Jurkat, Clone E6-1 (cell line): ENCODE results near the gene WDR33.

Source experiments
- DNase-seq: peaks from one replicate; pipeline ENCODE4 v3.0.0-alpha.2; 2011; ENCODE audit warnings: low read depth, low spot score
- H3K4me3 ChIP-seq: 2 replicates; pipeline ENCODE4 v1.5.1; 2011; ENCODE audit warnings: mild to moderate bottlenecking, low read length, control low read depth, moderate library complexity

WDR33 gene

DNA sequence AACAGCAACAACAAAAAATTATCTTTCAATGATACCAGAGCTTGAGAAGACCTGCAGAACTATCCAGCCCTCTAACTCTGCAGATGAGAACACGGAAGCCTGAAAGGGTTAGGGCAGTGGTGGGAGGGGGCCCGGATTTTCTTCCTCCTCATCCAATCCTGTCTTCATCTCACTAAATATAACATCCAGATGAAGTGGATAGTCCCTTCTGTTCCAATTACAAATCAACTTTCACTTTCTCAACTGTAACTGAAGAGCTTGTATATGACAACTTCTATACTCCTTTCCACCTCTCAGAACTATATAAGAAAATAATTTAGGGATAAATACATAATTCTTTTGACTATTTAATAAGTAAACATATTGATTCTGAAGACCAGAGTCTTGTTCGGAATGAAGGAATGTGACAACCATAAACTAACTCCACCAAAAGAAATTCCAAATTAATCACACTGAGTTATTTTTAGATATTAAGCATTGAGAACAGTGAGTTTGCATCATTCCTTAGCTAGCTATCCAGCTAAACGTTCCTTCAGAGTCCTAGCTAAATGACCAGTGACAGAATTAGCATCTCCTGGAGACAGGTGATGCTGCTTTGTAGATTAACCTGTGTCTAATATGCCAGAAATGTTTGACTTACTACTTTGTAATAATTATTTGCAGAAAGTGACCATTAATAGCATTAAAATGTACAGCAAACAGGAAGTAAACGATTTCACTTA lies 77.0 kb downstream of the WDR33 start:
- no peak overlapping the region for H3K4me3 ChIP-seq
- DNase-seq, result no peak

DNA sequence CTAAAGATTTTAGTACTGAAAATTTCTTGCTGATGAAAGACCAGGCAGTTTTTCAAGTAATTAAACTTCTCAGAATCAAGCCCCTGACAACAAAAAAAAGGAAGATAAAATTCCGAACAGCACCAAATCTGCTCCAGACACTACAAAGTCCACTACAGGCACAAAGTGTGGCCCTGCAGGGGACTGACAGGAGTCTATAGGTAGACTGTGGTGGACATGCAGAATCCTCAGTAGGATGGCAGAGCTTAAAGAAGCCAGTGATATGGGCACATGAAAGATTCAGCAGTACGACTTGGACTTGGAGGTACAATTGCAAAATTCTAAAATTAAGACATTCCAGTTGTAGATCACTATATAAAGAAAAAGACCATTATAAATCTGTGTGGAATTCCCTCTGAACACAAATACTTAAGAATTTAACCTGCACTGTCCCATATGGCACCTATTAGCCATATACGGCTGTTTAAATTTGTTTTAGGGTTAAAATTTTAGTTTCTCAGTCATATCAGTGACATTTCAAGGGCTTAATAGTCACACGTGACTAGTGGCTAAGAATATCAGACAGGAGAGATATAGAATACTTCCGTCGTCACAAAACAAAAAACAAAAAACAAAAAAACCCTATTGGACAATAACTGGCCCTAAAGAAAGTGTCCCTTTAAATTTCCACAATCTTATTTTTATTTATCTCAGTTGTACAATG lies 77.7 kb downstream of the WDR33 start:
- H3K4me3 ChIP-seq, result no peak overlapping the region
- no peak for DNase-seq

DNA sequence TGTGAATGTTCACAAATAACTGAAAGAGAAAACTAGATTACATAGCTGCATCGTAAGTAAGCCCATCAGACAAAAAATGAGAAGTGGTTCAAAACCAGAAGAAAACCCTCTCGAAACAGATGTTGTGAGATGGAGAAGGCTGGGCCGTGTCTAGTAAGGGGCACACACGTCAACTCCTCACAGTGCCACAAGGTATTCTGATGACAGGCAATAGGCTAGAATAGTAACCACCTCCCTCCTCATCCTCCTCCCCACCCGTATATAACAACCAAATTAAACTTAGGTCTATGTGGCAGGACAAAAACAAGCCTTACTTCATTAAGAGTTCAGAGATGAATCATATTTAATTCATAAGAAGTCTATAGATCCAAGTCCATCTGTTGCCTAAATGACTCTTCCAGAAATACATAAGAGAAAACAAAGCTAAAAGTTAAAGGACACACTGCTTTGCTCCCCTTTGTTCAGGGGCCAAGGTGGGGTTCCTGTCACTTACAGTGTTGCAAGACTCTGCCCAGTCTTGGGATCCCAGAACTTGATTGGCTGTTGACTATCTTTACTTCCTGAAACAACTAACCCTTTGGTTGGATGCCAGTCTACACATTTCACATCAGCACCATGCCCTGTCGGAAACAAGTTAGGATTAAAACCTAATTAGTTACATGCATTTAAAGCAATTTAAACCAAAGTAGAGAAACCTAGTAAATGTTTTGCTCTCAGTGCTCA lies 84.7 kb downstream of the WDR33 start:
- no peak overlapping the region for H3K4me3 ChIP-seq
- DNase-seq, result no peak

DNA sequence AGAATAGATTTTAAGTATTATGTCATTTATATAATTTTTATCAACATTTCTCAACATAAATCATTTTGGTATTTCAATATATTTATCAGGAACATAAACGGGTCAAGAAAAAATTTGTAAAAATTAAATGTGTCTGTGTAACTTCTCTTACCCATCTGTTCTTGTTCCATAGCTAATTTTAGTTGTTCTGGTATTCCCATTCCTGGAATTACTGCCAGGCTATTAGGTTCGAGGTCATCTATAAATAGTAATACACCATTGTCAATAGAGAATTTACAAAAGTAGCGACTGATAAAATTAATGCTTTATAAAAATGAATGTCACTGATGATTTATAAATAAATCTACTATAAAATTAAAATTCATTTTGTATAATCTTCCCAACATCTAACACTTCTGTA lies 88.2 kb downstream of the WDR33 start:
- H3K4me3 ChIP-seq, result no peak overlapping the region
- no peak for DNase-seq

DNA sequence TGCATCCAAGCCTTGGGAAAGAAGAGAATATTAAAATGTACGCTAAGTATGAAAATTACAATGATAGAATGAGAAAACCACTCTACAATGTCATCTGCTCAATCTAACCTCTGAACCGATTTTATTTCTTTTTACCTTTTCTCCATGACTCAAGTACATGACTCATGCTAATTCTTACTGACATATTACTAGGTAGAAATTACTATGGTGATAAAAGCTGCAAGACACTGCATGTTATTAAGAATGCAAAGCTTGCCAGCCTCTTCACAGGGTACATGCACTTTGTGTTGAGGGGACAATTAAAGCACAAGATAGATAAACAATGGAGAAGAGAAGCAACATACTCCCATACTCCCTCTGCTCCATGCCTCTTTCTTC lies 89.0 kb downstream of the WDR33 start:
- no peak for DNase-seq
- no peak overlapping the region for H3K4me3 ChIP-seq

DNA sequence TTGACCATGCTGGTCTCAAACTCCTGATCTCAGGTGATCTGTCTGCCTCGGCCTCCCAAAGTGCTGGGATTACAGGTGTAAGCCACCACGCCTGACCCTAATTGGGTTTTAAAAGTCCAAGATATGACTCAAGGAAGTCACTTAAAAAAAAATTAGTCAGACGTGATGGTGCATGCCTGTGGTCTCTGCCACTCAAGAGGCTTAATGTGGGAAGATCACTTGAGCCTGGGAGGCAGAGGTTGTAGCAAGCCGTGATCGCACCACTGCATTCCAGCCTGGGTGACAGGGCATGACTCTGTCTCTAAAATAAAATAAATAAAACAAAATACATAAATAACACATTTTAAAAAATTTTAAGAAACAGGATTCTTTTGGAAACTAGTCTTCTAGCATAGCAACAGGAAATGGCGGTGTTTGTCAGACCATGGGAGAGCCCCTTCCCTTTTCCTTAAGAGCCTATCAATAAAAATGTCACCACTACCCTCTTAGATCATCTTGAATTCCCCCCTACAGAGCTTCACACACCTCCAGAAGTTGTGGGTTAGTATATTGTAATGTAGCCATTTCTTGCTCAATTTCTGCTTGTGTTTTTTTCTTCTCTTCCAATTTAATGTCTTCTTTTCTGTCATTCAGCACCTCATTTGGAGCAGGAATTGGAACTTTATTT lies 89.5 kb downstream of the WDR33 start:
- no peak overlapping the region for H3K4me3 ChIP-seq
- no peak for DNase-seq

DNA sequence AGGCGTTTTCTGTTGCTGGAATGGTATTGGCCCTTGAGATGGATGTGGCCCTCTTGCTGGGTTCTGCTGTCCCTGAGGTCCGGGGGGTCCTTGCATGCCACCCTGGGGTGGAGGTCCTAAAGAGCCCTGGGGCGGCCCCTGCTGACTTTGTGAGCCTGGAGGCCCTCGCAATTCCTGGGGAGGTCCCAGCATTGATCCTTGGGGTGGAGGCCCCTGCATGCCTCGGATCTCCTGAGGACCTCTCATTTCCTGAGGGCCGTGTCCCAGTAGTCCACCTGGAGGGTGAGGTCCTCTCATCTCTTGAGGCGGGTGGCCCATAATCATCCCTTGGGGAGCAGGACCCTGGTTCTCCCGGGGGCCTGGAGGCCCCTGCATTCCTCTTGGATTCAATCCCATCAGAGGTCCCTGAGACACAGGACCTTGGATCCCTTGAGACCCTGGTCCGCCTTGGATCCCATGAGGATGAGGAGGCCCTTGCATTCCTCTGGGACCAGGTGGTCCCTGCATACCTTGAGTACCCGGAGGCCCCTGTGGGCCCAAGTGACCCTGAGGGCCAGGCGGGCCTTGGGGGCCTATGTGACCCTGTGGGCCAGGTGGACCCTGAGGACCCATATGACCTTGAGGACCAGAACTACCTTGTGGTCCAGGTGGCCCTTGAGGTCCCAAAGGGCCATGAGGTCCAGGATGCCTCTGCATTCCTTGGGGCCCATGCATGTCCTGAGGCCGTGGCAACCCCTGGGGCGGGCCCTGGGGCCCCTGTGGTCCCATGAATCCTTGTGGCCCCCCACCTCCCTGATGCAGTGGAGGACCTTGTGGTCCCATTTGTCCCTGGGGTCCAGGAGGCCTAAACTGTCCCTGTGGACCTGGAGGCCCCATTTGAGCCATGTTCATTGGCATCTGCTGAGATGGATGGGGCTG lies 91.4 kb downstream of the WDR33 start:
- no peak for DNase-seq
- no peak overlapping the region for H3K4me3 ChIP-seq

DNA sequence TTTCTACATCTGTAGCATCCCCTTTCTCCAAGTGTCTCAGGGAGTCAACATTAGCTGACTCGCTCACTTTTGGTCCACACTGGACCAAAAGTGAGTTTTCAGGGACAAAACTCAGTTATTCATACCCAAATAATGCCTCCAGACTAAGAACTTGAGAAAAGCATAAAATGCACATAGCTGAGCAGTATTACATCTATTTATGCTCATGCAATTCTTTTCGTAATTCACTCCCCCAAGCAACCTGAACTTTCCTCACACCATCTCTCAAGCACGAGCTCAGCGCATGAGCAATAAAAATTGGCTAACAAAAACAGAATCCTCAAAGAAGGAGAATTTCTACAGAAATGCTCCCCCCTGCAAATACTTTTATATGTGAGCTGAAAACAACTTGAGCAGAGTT lies 92.7 kb downstream of the WDR33 start:
- no peak for DNase-seq
- no peak overlapping the region for H3K4me3 ChIP-seq

DNA sequence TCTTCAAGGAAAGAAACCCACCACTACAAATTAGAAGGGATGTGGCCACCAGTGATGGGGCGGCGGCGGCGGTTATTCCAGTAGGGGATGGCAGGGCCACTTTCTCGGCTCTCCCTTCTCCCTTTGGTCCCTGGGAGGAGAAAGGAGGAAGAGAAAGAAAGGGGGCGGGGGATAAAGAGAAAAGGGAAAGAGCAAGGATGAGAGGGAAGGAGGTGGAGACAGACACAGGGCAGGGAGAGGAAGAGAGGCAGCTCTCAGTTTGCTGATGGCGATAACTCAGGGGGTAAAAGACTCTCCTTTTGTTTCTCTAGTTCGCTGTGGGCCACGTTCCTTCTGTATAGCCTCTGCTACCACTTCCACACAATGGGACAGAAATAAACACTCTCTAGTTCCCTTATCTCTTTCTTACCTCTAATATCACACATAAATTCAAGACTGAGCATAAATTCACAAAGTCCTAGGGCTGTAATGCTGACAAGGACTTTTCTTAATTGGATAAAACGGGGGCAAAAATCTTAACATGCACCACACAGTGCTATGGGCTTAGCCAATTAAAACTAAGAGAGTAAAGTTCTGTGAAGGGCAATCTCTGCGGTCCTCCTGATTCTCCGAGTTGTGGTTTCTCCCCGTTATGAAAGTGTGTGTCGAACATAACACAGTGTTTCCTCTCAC lies 95.1 kb downstream of the WDR33 start:
- no peak for DNase-seq
- no peak overlapping the region for H3K4me3 ChIP-seq

DNA sequence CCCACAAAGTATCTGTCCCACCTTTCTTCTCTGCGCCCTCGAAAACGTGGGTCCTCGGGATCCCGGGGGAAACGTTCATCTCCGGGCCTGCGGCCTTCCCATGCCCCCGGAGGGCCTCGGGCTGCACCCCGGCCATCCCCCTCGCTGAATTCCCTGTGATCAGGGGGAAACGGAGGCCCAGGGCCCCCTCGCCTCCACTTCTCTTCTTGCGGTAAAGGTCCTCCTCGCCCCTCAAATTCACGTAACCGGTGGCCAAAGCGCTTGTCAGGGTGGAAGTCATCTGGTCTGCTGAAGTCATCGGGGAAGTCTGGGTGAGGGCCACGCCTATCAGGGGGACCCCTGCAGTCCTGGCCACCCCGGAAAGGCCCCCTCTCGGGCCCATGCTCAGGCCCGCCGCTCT lies 97.4 kb downstream of the WDR33 start:
- DNase-seq, result no peak
- H3K4me3 ChIP-seq, result no peak overlapping the region

DNA sequence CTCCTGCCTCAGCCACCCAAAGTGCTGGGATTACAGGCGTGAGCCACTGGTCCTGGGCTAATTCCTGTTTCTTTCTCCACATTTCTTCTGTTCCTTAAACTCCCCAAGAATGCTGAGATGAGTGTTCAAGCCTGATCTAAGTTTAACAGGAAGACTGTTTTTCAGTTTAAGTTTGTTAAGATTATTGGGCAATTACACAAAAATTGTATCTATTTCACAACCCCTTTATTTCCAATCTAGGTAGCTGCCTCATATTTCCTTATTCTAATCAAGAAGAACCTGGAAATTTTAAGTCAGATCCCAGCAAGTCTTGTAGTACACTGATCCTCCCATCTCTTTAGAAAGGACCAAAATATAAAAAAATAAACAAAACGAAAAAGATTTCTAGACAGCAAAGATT lies 98.0 kb downstream of the WDR33 start:
- no peak overlapping the region for H3K4me3 ChIP-seq
- DNase-seq, result no peak

DNA sequence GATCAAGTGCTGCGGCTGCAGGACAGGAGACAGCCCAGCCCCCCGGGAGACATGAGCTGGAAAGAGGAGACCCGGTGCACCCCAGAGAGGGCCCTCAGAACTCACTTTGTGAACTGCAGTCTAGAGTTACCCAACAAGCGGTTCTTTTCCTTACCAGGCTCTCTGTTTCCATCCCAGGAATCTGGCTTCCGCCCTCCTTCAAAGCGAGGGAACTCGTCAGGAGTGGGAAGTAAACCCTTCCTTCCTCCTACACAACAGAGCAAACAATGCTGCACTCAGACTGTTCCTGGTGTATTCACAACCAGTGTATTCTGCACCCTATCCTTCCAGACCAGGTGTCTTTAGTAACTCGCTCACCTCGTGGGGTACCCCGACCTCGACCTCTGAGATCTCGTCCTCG lies 101.6 kb downstream of the WDR33 start:
- H3K4me3 ChIP-seq, result no peak overlapping the region
- DNase-seq, result no peak

DNA sequence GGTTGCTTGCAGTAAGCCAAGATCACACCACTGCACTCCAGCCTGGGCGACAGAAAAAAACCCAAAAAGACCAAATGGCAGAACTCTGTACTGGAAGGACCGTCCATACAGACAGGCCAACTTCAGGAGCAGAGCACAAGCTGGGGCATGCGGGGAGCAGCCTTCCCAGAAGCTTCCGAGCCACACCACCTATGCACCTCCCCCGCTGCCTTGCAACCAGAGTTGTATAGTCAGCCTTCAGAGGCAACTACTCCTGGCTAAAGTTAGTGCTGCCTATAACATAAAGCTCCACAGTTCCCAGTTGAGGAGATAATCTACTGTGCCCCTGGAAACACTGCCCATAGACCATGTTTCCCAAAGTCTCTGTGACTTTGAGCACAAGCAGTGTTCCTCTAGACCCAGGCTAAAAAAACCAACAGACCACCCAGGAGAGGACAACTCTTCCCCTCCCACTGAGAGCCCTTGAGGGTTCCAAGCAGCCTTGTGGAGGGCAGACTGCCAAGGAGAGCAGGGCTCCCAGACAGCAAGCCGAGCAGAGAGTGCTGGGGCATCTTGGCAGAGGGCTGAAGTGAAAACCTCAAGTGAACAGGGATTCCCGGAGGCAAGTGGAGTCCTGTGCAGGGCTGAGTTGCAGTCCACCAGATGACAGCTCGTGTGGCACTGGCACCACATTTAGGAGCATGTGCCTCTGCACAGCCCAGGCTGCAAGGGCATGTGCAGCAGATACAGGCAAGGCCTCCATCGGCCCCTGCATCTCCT lies 102.9 kb downstream of the WDR33 start:
- DNase-seq, result no peak
- no peak overlapping the region for H3K4me3 ChIP-seq

DNA sequence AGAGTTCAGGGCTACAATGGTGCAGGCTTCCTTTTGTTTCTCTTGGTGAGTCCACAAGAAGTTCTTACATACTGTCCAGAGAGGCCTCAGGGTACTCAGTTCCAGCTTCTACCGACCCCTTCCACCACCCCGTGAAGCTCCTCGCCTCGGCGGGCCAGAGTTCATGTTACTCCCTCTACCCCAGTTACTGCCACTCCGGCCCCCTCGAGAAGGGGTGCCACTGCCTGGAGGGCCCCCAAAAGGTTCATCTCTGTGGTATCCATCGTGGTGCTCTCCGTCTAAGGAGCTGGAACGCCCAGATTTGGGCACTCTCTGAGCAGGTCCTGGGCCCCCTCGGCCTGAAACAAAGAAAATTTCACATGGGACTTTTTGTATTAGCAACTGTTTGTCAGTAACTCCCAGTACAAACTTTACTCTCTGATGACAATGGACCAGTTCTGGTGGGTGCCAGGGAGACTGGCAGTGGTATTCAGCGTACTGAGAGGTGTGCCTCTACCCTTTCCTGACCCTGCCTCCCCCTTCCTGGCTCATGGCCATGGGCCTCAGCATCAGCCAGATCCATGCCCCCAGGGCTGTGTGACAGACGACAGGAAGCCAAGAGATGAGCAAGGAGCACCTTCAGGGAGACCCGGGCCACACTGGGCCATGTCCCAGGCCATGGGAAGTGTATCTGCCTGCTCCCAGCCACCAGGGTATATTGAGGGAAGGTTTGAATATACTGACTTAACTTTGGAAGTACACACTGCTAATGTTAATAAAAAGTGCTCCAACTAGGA lies 104.6 kb downstream of the WDR33 start:
- DNase-seq, result no peak
- no peak overlapping the region for H3K4me3 ChIP-seq

DNA sequence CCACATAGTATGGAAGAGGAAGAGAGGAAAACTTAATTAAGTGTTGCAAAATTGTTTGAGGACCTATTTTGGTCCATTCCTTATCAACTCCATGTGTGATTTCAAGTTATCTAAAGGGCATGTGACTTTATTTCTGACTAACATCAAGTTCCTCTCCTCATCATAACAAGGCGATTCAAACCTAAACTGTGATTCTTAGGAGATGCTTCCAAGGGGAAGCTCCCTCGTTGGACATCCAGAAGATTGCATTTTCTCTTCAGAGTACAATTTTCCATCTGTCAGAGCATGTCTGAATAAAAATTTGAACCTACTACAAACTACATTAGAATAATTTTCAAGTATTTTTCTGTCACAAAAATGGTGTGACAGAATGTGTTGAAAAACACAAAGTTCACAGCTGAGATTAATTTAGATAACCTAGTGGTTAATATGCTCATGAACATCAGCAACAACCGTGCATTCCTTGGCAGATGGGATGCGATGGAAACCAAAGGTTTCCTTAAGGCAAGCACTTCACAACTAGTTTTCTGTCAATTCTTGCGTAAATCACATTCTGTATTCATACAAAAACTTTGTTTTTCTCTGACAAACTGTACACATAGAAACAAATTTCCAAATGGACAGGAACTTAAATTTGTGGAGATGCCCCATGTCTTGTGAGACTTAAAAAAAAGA lies 105.4 kb downstream of the WDR33 start:
- DNase-seq, result no peak
- no peak overlapping the region for H3K4me3 ChIP-seq

DNA sequence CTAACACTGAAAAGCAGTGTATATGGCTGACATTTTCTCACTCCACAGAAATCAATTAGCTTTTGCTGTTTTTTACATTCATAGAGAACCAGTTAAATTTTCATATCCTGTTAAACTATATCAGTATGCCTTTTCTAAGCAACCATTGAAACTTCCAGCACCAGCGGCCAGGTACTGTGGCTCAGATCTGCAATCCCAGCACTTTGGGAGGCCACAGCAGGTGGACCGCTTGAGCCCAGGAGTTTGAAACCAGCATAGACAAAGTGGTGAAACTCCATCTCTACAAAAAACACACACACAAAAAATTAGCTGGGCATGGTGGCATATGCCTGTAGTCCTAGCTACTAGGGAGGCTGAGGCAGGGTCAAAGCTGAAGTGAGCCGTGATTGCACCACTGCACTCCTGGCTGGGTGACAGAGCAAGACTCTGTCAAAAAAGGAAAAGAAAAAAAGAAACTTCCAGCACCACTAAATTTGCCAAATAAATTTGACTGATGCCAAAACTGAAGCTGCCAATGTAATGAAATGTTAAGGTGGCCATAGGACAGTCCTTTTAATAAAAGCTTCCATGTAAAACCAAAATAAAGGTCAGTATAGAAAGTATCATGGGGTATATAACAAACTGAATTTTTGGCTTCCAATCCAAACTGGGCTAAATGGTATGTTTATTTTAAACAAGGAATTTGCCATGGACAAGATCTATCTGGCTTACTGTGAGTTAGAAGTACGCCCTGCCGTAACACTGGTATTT lies 106.2 kb downstream of the WDR33 start:
- no peak for DNase-seq

More for the DNA sequence above, 106.2 kb downstream of the WDR33 start:
- no peak overlapping the region for H3K4me3 ChIP-seq
